ENCODE data around the gene CPTP. TPM values are rescaled to one million over a fixed set of nuclear protein-coding genes. Genes with fewer than 3 reads are reported as not detected.

Gene CPTP
- total RNA-seq, 1 experiment from 2014 or later: 52.2 TPM

GRCh38 chr1:1306661-1307260 lies 17.8 kb upstream of the CPTP start:
- in situ Hi-C loops (cut with HindIII; ENCODE audit: low pct_unique_long_range_greater_than_20kb, low sequenced_read_pairs): no loop called here
- no peak for DNase-seq (ENCODE audit: low read depth, low spot score)
- TF ChIP-seq TCF7L2 (IDR thresholded peaks at IDR 0.05; ENCODE audit: low read depth, low read length): no peak
- no peak for TF ChIP-seq SIN3A (IDR thresholded peaks at IDR 0.05; ENCODE audit: borderline replicate concordance, insufficient read depth, low read depth, low read length)
- TF ChIP-seq POLR2AphosphoS5 (IDR thresholded peaks at IDR 0.05; ENCODE audit: low read depth, low read length): no peak
- no peak for TF ChIP-seq CTCF (IDR thresholded peaks at IDR 0.05)
- no peak for TF ChIP-seq REST (IDR thresholded peaks at IDR 0.05; ENCODE audit: insufficient read depth in 1 of 2, low read depth in 2 of 2, low read length in 1 of 2)
- no peak overlapping the region for H3K27ac ChIP-seq (ENCODE audit: low read length)
- no peaks in the 10 kb centered on the region for H3K27me3 ChIP-seq (ENCODE audit: control insufficient read depth, insufficient read depth, low read length)
- peaks cover 44% of the 10 kb centered on the region for H3K4me1 ChIP-seq (ENCODE audit: control insufficient read depth, insufficient read depth, low read length)
- TSS peak; percentile 47 for BruUV-seq (replicated peaks)
- no peaks in the 10 kb centered on the region; the same call in 1 of the 2 replicates for H3K36me3 ChIP-seq (ENCODE audit: control insufficient read depth, insufficient read depth, low read length)
- no peaks in the 10 kb centered on the region for H3K9me3 ChIP-seq (ENCODE audit: control insufficient read depth, insufficient read depth, low read depth, low read length)
- H3K4me3 ChIP-seq (ENCODE audit: low read depth in 2 of 2, low read length in 2 of 2): peak overlapping the region; percentile 61 to 72
- ATAC-seq: no peak
- POLR2A ChIA-PET: no interaction called here
- CTCF ChIA-PET: no interaction called here
- intact Hi-C loops (cut with micrococcal nuclease; ENCODE audit: unreplicated experiment): no loop called here

- no TSS peak for BruUV-seq (replicated peaks)
- ATAC-seq (peak; percentile 6; the same call in 1 of the 2 replicates), DNase-seq (ENCODE audit: low read depth, low spot score) (no peak)
- CTCF ChIA-PET: no interaction called here
- Histone ChIP-seq H3K4me1 (ENCODE audit: control insufficient read depth, insufficient read depth, low read length) (peaks cover 44% of the 10 kb centered on the region), H3K27ac (ENCODE audit: low read length) (0 out of 2 replicates have a peak overlapping the region, but pooled peaks have one; percentile 34), H3K9me3 (ENCODE audit: control insufficient read depth, insufficient read depth, low read depth, low read length) (no peaks in the 10 kb centered on the region), H3K27me3 (ENCODE audit: control insufficient read depth, insufficient read depth, low read length) (no peaks in the 10 kb centered on the region), H3K4me3 (ENCODE audit: low read depth in 2 of 2, low read length in 2 of 2) (peak overlapping the region; percentile 61 to 72), H3K36me3 (ENCODE audit: control insufficient read depth, insufficient read depth, low read length) (no peaks in the 10 kb centered on the region; the same call in 1 of the 2 replicates)
- TF ChIP-seq REST (IDR thresholded peaks at IDR 0.05; ENCODE audit: insufficient read depth in 1 of 2, low read depth in 2 of 2, low read length in 1 of 2) (no peak), SIN3A (IDR thresholded peaks at IDR 0.05; ENCODE audit: borderline replicate concordance, insufficient read depth, low read depth, low read length) (no peak)
- in situ Hi-C loops (cut with HindIII; ENCODE audit: low pct_unique_long_range_greater_than_20kb, low sequenced_read_pairs) (no loop called here), intact Hi-C loops (cut with micrococcal nuclease; ENCODE audit: unreplicated experiment) (no loop called here)
- POLR2A ChIA-PET: no interaction called here
Observed at GRCh38 chr1:1307261-1307922, 17.2 kb upstream of the CPTP start.
